Activated T-helper 1 cell treated with anti-CD3 and anti-CD28 coated beads, Interleukin-2, amount 50 U/mL, for 16 hours (primary cell): ENCODE data around the gene FAM120B.
"Not testable (repeated sequence)": the region's sequence is repeated elsewhere in the genome, so short reads cannot be mapped to it uniquely, and the experiment has no call there.

ENCODE experiments used
- DNase-seq, 2 donors: peaks; one replicate each; pipeline ENCODE4 v3.0.0-alpha.2; 2020; ENCODE audit warnings: low read depth in 1 of 2, low spot score in 1 of 2

The FAM120B gene

DNA sequence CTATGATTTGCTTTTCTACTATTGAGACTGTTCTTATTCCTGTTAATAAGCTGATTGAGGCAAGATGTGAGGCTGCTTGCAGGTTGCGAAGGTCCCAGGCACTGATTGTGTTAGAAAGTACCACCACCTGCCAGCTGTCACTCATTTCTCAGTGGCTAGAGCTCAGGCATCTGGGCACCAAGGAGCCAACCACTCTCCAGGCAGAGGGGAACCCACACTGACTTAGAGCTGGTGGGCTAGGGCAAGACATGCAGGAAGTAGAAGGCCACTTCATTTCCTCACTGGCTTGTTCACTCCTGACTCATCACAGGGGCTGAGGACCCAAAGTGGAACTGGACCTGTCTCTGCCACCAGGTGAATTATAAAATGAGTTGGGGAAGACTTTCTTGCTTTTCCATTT, 7.9 kb upstream of the FAM120B start:
- no peak for DNase-seq

DNA sequence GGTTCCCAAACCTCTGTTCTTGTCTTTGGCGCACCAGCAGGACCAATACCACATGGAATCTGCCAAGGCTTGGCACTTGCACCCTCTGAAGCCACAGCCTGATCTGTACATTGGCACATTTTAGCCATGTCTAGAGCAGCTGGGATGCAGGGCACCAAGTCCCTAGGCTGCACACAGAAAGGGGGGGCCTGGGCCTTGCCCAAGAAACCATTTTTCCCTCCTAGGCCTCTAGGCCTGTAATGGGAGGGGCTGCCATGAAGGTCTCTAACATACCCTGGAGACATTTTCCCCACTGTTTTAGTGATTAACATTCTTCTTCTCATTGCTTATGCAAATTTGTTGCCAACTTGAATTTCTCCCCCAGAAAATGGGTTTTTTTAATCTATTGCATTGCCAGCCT, 5.4 kb upstream of the FAM120B start:
- DNase-seq: no peak

DNA sequence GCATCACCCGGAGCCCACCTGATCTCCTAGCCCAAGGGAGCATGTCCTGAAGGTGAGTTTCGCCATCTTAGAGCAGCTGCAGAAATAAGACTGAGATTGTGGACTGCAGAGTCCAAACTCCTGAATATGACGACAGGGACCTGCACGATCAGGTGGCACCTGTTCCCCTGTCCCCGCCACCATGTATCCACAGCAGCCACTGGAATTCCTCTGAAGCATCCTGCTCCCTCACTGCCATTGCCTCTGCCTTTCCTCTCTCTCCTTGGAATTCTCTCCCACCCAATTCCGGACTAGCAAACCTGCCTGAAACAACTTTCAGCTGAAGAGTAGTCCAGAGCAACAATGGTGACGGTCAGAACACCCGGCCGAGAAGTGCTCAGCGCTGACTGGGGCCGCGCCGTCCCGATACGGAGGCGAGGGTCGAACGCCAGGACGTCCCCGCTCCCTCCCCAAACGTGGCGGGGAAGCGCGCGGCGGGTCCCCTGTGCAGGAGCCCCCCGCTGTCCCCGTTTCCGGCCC, 694 bp upstream of the FAM120B start:
- no peak for DNase-seq

GRCh38 chr6:170307080-170307545, 555 bp downstream of the FAM120B start:
- DNase-seq: no peak

- DNase-seq: no peak
Measured at GRCh38 chr6:170308761-170309160, 2.2 kb downstream of the FAM120B start.

GRCh38 chr6:170311696-170312095, 5.1 kb downstream of the FAM120B start:
- no peak for DNase-seq

DNA sequence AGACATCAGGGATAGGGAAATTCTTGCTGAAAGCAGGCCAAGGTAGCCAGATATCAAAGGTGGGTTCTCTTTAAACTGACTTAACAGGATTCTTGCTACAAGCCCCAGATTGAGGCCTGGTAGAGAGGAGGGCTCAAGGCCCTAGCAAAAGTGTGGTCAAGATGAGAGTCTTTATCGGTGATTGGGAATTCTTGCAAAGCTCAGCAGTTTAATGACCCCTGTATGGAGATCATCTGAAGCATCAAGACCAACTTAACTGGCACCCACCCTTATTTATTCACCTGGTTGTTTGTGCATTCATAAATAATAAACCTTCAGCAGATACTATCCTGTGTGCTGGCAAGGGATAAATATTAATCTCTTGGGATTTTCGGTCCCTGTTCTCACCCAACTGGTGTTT, 6.3 kb downstream of the FAM120B start:
- DNase-seq: no peak

GRCh38 chr6:170313716-170314295, 7.2 kb downstream of the FAM120B start:
- DNase-seq: no peak

GRCh38 chr6:170314983-170315382, 8.4 kb downstream of the FAM120B start:
- DNase-seq: no peak

GRCh38 chr6:170316071-170316470, 9.5 kb downstream of the FAM120B start:
- no peak for DNase-seq

DNA sequence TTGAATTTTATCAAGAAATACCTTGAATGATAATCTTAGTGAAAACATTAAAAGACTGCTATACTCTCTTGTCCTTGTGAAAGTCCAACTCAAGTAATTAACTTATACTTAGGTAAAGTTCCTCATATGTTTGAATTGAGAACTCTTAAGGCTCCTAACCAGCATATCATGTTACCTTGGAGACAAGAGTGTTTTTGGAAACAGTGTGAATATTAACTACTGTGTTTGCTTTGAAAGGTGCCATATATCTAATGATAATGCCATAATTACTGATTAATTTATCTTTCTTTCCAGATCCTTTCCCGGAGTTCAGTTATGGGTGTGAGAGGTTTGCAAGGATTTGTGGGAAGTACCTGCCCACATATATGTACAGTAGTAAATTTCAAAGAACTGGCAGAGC, 10.5 kb downstream of the FAM120B start:
- no peak for DNase-seq

- DNase-seq: no peak
Measured at GRCh38 chr6:170317718-170318117, 11.2 kb downstream of the FAM120B start.

DNA sequence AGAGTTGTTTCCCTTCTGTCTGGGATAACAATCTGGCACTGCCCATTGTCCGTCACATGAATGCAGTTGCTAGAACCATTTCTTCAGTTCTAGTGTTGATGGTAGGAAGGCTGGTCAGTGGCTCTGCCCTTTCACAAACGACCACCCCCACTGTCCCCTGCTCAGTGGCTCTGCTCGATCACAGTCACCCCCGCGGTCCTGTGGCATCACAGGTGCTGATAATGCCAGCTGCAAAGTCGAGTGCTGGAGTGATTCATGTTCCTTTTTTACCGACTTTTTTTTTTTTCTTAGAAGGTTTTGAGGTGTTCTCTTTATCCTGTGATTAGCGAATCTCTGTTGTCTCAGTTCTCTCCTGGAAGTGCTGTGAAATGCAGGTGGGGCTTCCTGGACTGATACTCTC, 22.8 kb downstream of the FAM120B start:
- DNase-seq: no peak

DNA sequence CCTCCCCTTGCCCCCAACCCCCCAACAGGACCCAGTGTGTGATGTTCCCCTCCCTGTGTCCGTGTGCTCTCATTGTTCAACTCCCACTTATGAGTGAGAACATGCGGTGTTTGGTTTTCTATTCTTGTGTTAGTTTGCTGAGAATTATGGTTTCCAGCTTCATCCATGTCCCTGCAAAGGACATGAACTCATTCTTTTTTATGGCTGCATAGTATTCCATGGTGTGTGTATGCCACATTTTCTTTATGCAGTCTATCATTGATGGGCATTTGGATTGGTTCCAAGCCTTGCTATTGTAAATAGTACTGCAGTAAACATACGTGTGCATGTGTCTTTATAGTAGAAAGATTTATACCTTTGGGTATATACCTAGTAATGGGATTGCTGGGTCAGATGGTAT, 28.6 kb downstream of the FAM120B start:
- not testable (repeated sequence) for DNase-seq

DNA sequence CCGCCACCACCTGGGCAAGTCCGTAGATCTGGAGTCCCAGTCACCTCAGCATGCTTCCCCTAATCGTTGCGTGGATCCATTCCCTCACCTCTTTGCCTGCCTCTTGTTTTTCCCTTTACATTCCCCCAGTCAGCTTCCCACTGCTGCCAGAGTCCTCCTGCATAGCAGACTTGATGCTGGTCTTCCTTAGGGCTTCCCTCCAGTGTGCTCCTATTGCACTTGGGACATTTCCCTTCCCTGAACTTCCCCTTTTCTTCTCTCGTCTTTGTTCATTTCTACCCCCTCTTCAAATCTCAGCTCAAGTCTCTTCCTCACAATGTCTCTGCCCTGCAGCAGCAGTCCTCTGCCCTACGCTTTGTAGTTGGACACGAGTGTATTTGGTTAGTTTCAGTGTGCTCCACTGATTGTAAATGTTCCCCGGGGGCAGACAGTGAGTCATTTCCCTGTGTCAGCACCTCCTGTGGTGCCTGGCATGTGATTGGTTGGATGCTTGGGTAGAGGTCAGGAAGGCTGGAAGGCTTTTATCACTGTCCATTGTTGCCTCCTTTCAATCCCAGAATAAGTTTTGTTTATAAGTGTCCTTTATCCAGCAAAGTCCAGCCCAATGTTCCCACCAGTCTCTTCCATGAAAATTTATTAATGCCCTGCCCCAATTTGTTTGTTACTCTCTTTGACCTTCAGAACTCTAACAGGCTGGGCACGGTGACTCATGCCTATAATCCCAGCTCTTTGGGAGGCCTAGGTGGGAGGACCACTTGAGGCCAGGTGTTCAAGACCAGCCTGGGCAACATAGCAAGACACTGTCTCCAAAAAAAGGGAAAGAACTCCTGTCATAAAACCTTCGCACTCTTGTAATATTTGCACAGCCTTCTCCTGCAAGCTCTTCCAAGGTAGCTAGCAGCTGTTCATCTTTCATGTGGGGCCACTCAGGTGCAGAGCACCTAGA, 38.3 kb downstream of the FAM120B start:
- no peak for DNase-seq

DNA sequence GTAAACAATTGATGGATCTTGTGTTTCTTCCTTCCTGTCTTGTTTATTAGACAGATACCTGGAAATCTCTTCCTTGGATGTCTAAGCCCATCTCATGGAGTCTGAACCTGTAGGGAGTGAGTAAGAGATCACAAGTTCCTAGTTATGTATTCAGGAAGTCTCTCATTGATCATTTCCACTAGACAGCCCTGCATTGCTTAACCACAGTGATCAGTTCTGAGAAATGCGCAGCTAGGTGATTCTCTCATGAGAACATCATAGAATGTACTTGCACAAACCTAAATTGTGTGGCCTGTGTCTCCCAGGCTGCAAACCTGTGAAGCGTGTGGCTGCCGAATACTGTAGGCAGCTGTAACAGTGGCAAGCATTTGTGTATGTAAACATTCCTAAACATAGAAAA, 39.1 kb downstream of the FAM120B start:
- no peak for DNase-seq

DNA sequence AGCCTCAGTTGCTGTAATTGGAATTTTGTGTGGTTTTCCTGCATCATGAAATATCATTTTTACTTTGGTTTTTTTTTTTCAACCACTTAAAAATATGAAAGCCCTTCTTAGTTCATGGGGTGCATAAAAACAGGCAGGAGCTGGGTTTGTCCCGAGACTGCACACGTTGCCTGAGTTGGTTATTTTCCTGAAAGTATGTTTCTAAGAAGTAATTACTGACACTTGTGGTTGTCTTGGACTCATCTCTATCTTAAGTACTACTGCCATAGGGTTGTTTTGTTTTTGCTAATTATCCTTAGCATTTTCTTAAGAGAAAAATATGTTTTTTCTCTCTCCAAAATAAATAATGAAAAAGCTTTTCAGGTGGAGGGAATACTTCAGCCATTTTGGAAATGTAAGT, 40.1 kb downstream of the FAM120B start:
- no peak for DNase-seq

GRCh38 chr6:170347091-170347490, 40.5 kb downstream of the FAM120B start:
- no peak for DNase-seq

DNA sequence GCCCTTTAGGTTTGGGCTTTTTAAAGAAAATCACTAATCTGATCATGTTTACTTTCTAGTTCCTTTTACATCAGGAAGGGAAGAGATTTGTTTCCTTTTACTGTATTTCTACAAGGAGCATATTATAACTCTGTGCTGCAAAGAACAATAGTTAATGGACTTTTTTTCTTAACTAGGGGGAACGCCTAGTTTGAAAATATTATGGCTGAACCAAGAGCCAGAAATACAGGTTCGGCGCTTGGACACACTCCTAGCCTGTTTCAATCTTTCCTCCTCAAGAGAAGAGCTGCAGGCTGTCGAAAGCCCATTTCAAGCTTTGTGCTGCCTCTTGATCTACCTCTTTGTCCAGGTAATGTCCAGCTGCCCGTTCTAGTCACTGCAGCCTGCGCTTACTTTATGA, 41.4 kb downstream of the FAM120B start:
- DNase-seq: no peak

DNA sequence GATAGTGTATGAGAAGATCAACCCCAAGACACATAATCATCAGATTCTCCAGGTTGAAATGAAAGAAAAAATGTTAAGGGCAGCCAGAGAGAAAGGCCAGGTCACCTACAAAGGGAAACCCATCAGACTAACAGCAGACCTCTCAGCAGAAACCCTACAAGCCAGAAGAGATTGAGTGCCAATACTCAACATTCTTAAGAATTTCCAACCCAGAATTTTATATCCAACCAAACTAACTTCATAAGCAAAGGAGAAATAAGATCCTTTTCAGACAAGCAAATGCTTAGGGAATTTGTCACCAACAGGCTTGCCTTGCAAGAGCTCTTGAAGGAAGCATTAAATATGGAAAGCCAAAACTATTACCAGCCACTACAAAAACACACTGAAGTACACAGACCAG, 44.9 kb downstream of the FAM120B start:
- not testable (repeated sequence) for DNase-seq

DNA sequence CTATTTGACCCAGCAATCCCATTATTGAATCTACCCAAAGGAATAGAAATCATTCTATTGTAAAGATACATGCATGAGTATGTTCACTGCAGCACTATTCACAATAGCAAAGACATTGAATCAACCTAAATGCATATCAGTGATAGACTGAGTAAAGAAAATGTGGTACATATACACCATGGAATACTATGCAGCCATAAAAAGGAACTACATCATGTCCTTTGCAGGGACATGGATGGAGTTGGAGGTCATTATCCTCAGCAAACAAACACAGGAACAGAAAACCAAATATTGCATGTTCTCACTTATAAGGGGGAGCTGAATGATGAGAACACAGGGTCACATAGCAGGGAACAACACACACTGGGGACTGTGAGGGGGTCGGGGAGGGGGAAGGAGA, 48.6 kb downstream of the FAM120B start:
- not testable (repeated sequence) for DNase-seq

GRCh38 chr6:170355661-170356060, 49.1 kb downstream of the FAM120B start:
- DNase-seq: no peak
